Glomerular visceral epithelial cell (primary cell): ENCODE results near the gene RNASE7.

Source experiments
- DNase-seq: peaks from one replicate; pipeline ENCODE4 v3.0.0-alpha.2; 2016; ENCODE audit errors: extremely low spot score

The RNASE7 gene

DNA sequence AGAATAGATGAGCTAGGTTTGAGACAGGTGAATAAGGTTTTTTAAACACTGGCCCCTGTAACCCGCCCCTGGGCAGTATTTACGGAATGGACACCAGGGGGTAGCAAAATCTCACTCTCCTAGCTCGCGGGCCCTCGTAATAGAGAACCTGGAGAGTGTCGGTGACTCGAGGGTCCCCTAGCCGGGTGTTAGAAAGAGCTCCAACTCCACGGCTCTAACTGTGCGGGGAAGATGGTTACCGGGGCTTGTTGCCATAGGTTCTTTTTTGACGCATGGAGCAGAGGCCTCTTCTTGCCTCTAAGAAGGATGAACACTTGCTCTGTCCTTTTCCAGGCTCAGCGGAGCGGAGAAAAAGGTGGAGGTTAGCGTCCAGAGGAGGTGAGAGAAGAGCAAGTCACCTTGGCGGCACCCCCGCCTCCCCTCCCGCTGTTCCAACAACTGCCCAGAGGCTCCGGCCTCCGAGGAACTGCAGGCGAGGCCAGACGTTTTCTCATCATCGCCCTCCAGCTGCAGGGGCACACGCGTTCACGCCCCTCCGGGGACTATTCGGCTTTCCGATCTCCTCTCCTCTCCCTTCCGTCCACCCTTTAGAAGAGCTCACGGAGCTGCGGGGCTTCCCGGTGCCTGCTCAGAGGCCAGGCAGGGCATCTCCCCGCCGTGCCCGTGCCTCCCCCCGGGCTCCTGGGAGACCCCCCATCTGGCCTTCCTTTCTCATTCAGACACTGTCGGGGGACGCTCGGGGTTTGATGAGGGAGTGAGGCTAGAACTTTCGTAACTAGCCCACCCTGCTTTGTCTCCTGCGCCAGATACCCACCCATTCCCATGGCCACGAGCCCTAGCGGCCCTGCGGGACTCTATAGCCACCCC, 26.6 kb downstream of the RNASE7 start:
- DNase-seq: peak; percentile 70

DNA sequence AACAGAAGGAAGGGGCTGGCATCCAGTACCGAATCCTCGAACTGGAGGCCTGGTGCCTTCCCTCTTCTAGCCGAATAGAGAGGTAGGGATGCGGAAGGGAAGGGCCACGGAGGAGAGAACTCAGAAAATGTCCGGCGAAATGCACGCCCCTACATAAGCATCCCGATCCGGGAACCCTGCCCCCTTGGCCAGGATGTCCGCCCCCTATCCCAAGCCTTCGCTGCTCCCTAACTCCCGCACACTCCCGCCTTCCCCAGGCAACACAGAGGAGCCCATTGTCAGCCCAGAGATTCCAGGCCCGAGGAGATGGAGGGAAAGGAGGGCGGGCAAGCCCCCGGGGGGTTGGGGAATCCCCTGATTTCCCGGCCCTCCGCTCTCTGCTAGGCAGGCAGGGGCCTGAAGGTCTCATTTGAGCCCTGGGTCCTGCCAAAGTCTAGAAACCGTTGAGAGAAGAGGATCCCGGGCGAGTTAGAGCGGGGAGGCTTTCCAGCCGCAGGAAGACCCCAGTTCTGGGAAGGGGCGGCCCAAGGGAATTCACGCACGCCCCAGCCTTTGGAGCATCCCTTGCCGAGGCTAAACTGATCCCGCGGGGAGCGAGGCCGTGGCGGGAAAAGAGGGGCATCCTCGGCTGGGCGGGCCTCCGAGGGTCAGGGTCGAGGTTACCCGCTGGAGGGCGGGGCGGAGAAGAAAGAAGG, 27.4 kb downstream of the RNASE7 start:
- peak; percentile 55 for DNase-seq

DNA sequence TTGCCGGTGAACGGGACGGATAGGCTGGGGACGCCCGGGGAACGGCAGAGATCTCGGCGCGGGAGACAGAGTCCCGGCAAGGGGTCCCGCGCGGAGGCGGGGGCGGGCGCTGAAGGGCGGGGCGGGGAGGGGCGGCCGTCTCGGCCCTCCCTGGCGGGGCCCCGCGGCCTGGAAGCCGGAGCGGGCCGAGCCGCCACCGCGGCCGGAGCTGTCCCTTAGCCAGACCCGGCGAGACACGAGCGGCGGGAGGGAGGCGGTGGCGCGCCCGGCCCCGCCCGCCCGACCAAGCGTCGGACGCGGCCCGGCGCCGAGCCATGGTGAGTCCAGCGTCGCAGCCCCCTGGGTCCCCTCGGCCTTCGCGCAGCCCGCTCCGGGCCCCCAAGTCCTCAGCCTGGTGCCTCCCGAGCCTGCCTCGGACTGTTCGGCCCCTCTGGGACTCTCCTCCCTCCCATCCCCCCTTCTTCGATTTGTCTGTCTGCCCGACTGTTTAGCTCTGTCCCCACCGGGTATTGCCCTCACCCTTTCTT, 28.0 kb downstream of the RNASE7 start, which contains the start of gene ARHGEF40:
TSS of gene ARHGEF40 (plus strand) at position 222 of the 527 bp plus-strand sequence. CDS start at position 315, 93 bp downstream.
- DNase-seq: peak; percentile 68

DNA sequence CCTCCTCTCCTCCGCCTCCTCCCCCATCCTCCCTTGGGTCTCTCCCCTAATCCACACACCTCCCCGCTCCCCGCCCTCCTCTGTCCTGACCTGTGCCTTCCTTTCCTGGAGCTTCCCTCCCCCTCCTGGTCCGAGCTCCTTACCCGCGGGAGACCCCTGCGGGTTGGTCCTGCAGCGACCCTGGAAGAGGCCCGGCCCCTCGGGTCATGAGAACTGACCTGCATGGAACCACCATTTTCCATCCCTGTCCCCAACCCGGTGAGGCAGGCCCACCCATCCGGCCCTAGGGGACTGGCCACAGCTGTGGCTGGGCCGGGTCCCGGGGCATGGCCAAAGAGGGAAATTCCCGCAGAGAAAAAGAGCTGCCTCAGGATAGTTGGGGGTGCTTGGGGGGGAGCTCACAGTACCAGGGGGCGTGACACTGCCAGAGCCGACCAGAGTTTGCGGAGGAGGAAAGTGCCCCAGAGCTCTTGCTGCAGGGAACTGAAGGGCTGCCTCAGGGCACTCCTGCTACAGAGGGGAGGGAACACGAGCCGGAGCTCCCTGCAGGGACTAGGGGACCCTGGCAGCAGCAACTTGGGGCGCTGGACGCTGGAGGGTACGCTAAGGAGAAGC, 28.6 kb downstream of the RNASE7 start:
- DNase-seq: peak; percentile 70

DNA sequence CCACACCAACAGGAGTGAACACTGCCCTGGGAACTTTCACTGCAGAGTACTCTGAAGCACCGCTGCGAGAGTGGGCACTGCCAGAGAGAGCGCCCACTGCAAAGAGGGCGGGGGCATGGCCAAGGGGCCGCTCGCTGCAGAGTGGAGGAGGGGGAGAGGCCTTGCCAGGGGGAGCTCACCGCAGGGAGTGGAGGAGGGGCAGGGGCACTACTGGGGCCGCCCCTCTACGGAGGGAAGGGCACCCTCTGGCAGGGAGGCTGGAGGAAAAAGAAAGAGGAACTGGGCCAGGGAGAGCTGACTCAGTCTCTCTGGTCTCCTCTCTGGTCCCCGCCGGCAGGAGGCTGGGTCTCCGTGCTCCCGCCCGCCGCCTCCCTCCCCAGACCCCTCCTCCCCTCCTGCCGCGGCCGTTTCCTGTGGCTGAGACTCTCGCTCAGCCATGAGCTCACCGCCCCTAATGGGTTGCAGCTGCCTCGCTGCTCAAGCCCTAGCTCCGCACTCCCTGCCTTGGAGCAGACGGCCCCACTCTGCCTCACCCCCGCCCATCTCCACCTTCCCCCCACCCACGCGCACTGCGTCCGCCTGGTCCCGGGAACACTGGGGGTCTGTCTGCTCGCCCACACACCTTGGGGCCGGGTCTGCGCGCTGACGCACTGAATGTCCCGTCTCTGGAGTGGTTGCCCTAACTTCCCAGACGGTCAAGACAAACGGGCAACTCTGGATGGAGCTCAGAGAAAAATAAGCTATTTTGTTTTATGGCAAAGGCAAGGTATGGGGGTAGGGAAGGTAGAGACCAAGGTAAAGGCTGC, 29.3 kb downstream of the RNASE7 start:
- peak; percentile 95 for DNase-seq

DNA sequence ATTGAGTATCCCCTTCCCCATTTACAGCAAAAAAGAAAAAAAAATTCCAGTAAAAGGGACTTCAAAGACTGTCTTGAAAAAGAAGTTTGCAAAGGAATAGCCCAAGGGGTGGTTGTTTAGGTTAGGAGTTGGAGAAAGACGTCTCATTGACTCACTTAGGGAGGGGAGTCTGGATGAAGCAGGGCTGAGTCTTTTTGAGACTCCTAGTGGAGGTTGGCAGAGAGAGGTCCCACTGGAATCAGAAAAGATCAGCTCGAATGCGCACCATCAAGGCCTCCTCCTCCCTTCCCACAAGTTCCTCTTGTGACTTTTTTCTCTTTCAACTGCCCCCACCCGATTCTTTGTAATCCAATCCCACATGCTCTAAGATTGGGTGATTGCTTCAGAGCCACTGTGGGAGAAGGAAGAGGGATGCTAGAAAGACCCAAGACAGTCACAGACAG, 29.9 kb downstream of the RNASE7 start:
- no peak for DNase-seq

DNA sequence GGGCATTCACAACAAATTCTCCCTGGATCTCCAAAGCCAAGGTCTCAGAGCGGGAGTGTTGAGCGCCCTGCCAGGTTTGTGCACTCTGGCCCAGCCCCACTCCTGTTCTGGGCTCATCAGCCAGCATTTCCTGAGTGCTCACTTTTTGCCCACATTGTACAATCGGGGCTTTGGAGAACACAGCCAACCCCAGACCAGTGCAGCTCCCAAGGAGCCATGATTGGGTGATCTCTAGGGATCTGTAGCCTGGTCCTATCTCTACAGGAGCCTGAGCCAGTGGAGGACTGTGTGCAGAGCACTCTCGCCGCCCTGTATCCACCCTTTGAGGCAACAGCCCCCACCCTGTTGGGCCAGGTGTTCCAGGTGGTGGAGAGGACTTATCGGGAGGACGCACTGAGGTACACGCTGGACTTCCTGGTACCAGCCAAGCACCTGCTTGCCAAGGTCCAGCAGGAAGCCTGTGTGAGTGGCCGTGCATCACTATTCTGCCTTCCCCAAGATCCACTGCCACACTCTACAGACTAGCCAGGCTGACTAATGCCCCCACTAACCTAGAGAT, 30.7 kb downstream of the RNASE7 start:
- DNase-seq: no peak

DNA sequence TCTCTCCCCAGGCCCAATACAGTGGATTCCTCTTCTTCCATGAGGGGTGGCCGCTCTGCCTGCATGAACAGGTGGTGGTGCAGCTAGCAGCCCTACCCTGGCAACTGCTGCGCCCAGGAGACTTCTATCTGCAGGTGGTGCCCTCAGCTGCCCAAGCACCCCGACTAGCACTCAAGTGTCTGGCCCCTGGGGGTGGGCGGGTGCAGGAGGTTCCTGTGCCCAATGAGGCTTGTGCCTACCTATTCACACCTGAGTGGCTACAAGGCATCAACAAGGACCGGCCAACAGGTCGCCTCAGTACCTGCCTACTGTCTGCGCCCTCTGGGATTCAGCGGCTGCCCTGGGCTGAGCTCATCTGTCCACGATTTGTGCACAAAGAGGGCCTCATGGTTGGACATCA, 31.8 kb downstream of the RNASE7 start:
- no peak for DNase-seq

DNA sequence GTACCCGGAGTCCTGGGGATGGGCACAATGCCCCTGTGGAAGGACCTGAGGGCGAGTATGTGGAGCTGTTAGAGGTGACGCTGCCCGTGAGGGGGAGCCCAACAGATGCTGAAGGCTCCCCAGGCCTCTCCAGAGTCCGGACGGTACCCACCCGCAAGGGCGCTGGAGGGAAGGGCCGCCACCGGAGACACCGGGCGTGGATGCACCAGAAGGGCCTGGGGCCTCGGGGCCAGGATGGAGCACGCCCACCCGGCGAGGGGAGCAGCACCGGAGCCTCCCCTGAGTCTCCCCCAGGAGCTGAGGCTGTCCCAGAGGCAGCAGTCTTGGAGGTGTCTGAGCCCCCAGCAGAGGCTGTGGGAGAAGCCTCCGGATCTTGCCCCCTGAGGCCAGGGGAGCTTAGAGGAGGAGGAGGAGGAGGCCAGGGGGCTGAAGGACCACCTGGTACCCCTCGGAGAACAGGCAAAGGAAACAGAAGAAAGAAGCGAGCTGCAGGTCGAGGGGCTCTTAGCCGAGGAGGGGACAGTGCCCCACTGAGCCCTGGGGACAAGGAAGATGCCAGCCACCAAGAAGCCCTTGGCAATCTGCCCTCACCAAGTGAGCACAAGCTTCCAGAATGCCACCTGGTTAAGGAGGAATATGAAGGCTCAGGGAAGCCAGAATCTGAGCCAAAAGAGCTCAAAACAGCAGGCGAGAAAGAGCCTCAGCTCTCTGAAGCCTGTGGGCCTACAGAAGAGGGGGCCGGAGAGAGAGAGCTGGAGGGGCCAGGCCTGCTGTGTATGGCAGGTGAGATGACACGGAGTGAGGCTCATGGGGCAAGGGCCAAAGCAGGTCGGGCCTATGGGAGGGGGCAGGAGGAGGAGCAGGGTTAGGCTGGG, 32.5 kb downstream of the RNASE7 start:
- DNase-seq: no peak

DNA sequence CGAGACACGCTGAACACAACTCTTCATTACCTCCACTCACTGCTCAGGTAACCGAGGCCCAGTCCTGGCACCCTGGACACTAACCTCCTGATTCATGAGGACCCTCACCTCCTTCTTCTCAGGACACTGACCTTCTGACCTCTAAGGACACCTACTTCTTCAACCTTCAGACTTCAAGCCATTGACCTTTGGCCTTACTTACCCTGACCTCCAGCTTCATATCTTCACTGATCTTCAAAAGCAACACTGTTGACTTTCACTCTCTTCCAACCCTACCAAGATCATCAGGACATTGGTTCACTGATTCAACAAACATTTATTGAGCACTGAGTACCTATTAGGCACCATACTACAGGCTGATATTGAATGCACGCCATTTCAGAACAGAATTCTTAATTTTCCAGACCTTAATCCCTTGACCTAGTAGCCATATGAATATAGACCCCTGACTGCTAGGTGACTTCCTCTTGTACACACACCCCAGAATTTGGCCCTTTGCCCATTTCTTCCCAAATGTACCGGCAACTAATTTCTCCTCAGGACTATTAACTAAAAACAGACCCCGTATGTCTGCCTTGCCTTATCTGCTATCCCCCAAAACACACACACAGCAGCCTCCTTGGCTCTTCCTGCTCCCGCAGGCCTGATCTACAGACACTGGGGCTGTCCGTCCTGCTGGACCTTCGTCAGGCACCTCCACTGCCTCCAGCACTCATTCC, 33.7 kb downstream of the RNASE7 start:
- DNase-seq: no peak

DNA sequence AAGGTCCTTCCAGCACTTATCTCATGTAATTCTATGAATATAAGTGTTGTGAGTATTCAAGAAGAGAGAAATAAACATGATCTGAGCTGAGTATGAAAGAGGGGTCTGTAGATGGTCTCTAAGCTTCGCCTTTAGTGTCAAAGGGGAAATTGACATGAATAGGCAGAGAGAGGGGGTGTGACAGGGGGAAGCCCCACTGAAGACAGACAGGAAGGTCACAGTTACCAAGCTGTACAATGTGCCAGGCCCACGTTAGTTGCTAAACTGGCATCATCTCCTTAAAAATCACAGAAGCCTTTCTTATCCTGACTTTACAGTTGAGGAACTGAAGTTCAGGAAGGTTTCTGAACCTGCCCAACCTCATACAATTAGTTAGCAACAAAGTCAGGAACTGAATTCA, 35.5 kb downstream of the RNASE7 start:
- no peak for DNase-seq

DNA sequence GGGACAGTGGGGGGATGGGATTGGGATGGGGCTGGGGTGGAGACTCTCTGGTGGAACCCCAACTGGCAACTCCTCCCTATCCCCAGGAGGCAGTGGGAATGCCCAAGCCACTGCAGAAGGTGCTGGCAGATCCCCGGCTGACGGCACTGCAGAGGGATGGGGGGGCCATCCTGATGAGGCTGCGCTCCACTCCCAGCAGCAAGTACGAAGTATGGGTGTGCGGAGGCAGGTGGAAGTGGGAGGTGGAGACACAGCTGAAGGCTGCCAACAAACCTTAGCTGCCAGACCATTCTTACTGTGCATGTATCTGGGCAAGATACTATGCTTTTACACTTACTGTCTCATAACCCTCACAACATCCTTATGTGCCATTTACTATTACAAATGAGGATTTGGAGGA, 36.1 kb downstream of the RNASE7 start:
- no peak for DNase-seq

DNA sequence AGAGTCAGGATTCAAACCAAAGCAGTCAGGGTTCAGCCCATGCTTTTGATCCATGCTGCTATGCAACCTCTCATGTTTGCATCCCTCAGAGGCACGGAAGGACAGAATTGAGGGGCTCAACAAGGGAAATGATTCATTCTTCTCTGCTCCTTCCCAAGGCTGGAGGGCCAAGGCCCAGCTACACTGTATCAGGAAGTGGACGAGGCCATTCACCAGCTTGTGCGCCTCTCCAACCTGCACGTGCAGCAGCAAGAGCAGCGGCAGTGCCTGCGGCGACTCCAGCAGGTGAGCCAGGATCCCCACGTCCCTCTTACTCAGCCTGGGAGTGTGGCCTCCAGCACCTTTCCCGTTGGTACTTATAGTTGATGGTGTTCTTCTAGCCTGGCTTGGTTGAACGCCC, 36.6 kb downstream of the RNASE7 start:
- DNase-seq: no peak

DNA sequence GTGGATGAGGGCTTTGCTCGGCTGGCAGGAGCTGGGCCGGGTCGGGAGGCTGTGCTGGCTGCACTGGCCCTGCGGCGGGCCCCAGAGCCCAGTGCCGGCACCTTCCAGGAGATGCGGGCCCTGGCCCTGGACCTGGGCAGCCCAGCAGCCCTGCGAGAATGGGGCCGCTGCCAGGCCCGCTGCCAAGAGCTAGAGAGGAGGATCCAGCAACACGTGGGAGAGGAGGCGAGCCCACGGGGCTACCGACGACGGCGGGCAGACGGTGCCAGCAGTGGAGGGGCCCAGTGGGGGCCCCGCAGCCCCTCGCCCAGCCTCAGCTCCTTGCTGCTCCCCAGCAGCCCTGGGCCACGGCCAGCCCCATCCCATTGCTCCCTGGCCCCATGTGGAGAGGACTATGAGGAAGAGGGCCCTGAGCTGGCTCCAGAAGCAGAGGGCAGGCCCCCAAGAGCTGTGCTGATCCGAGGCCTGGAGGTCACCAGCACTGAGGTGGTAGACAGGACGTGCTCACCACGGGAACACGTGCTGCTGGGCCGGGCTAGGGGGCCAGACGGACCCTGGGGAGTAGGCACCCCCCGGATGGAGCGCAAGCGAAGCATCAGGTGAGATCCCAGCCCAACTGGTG, 39.5 kb downstream of the RNASE7 start:
- no peak for DNase-seq

DNA sequence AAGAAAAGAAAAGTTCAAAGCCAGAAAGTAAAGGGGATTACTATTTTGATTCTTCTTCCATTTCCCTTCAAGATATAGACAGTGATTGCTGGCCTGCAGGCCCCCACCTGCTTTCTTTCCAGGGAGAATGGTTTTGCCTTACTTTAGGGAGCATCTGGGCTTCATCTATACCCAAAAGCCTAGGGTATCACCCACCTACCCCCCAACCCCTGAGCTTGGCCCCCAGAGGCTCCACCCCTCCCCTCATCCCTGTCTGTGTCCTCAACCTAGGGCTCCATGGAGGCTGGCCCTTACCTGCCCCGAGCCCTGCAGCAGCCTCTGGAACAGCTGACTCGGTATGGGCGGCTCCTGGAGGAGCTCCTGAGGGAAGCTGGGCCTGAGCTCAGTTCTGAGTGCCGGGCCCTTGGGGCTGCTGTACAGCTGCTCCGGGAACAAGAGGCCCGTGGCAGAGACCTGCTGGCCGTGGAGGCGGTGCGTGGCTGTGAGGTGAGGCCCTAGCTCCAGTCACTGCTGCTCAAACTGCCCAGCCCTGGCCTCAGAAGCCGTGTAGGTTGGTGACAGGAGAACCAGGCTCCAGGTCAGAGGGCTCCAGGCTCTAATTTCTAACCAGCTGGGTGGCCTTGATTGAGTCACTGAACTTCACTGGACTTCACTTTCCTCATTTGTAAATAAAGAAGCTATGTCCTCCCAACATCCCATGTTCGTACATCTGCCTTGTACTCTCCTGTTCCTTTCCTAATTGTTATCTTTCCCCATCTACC, 41.6 kb downstream of the RNASE7 start:
- no peak for DNase-seq

DNA sequence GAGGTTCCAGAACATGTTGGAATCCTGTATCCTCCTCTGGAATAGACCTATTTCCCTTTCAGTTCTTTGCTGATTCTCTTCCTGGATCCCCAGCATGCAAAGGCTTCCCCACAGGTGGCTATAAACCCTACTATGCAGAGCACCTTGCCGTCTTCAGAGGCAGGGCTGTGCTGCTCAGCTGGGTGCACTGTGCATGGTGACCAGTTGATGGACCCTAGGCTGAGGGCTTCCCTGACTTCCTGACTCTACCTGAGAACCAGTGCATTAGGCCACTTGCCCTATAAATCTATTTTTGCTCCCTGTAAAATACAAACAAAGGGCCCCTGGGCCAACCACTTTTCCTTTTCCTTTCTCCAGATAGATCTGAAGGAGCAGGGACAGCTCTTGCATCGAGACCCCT, 42.2 kb downstream of the RNASE7 start:
- DNase-seq: no peak

DNA sequence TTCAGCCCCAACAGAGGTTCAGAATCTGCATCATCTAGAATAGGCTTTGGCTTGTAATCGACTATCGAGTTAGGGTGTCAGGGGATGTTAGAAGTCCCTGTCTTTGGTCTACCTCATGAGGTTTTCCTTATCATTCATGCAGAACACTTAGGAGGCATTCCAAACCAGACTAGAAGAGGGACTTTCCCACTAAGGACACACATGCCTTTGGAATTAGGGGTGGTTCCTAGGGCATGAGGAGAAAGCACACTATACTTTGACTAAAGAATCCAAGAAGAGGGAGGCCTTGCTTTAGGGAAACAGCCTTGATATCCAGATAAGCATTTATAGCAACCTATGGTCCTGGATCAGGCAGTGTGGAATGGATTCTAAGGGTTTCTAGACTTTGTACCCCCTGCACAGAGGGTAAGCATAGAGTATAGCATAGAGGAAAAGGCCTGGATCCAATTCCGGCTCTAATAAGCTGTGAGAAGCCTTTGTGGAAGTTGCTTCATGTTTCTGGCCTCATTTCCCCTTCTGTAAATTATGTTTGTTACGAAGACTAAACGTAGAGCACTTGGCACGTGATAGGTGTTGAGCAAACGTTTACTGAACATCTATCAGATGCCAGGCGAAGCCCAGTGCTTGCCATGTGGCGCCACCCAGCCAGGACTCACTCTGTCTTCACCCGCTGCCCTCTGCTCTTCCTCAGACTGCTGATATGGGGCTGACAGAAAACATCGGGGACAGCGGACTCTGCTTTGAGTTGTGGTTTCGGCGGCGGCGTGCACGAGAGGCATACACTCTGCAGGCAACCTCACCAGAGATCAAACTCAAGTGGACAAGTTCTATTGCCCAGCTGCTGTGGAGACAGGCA, 43.1 kb downstream of the RNASE7 start:
- peak; percentile 91 for DNase-seq
